GM23248 (cell line): Measurements from ENCODE around the gene KRTAP5-6.

Experiments used
- EZH2 ChIP-seq: fragments of 200-600 bp; sonication (generic); IDR thresholded peaks from 2 replicates; pipeline ENCODE4 v1.6.1; 2018; ENCODE audit warnings: antibody characterized with exemption, mild to moderate bottlenecking; ENCODE audit not compliant: insufficient read depth, poor library complexity, severe bottlenecking
- EZH2phosphoT487 ChIP-seq: fragments of 200-600 bp; sonication (generic); IDR thresholded peaks from 2 replicates; pipeline ENCODE4 v1.6.1; 2018; ENCODE audit warnings: antibody characterized with exemption, moderate library complexity, mild to moderate bottlenecking, low read depth; ENCODE audit not compliant: insufficient read depth

GRCh38 chr11:1745701-1746320 is 48.8 kb downstream of the KRTAP5-6 start:
- TF ChIP-seq EZH2 = no peak
- TF ChIP-seq EZH2phosphoT487 = no peak
